BE2C (cell line): ENCODE data around the gene PCNX1.
A peak's percentile ranks its signal among the peaks of the same experiment; 100 is the strongest.

Experiments used
- DNase-seq: peaks from one replicate; pipeline ENCODE4 v3.0.0-alpha.2; 2020
- H3K27me3 ChIP-seq: fragments of 250-450 bp; sonication (Bioruptor Pico); 2 replicates; pipeline ENCODE4 v1.5.1; 2020; ENCODE audit warnings: mild to moderate bottlenecking
- H3K36me3 ChIP-seq: fragments of 250-450 bp; sonication (Bioruptor Pico); 2 replicates; pipeline ENCODE4 v1.5.1; 2020; ENCODE audit warnings: mild to moderate bottlenecking
- H3K4me1 ChIP-seq: fragments of 250-450 bp; sonication (Bioruptor Pico); 2 replicates; pipeline ENCODE4 v1.5.1; 2020
- H3K4me3 ChIP-seq: 2 replicates; pipeline ENCODE4 v1.5.1; 2011; ENCODE audit warnings: low read depth, low read length
- H3K9me3 ChIP-seq: fragments of 250-450 bp; sonication (Bioruptor Pico); 2 replicates; pipeline ENCODE4 v1.5.1; 2020
- CTCF ChIP-seq: IDR thresholded peaks from 2 replicates; pipeline ENCODE4 v1.5.1; 2012; ENCODE audit warnings: mild to moderate bottlenecking, low read depth, low read length

Gene PCNX1

GRCh38 chr14:70908935-70909641, 1.8 kb downstream of the PCNX1 start:
- H3K36me3 ChIP-seq = peaks cover 6% of the 10 kb centered on the region
- H3K4me1 ChIP-seq = peaks cover 9% of the 10 kb centered on the region
- no peaks in the 10 kb centered on the region for H3K9me3 ChIP-seq
- DNase-seq = no peak
- peak overlapping the region; percentile 89 for H3K4me3 ChIP-seq
- no peaks in the 10 kb centered on the region for H3K27me3 ChIP-seq
- no peak for TF ChIP-seq CTCF

- peaks cover 3% of the 10 kb centered on the region for H3K4me1 ChIP-seq
- no peak for TF ChIP-seq CTCF
- H3K27me3 ChIP-seq = no peaks in the 10 kb centered on the region
- H3K4me3 ChIP-seq = peak overlapping the region; percentile 89; the same call in 1 of the 2 replicates
- DNase-seq = no peak
- H3K36me3 ChIP-seq = peaks cover 6% of the 10 kb centered on the region
- H3K9me3 ChIP-seq = no peaks in the 10 kb centered on the region
Measured at GRCh38 chr14:70909733-70910614, 2.7 kb downstream of the PCNX1 start.

- H3K4me3 ChIP-seq = no peak overlapping the region
- H3K9me3 ChIP-seq = no peaks in the 10 kb centered on the region
- no peaks in the 10 kb centered on the region for H3K4me1 ChIP-seq
- peaks cover 5% of the 10 kb centered on the region; the same call in 1 of the 2 replicates for H3K36me3 ChIP-seq
- no peak for DNase-seq
- no peaks in the 10 kb centered on the region for H3K27me3 ChIP-seq
- TF ChIP-seq CTCF = no peak
Measured at GRCh38 chr14:70915415-70915814, 8.2 kb downstream of the PCNX1 start.

- H3K4me3 ChIP-seq = no peak overlapping the region
- H3K36me3 ChIP-seq = peaks cover 5% of the 10 kb centered on the region; the same call in 1 of the 2 replicates
- H3K27me3 ChIP-seq = no peaks in the 10 kb centered on the region
- no peak for DNase-seq
- no peaks in the 10 kb centered on the region for H3K4me1 ChIP-seq
- no peaks in the 10 kb centered on the region for H3K9me3 ChIP-seq
- no peak for TF ChIP-seq CTCF
Measured at GRCh38 chr14:70916300-70916699, 9.0 kb downstream of the PCNX1 start.

- H3K27me3 ChIP-seq = no peaks in the 10 kb centered on the region
- H3K36me3 ChIP-seq = peaks cover 5% of the 10 kb centered on the region; the same call in 1 of the 2 replicates
- no peaks in the 10 kb centered on the region for H3K4me1 ChIP-seq
- H3K9me3 ChIP-seq = no peaks in the 10 kb centered on the region
- no peak for DNase-seq
- no peak overlapping the region for H3K4me3 ChIP-seq
- TF ChIP-seq CTCF = no peak
Measured at GRCh38 chr14:70916799-70917198, 9.5 kb downstream of the PCNX1 start.
